GM21515 (cell line): Measurements from ENCODE around the gene MEX3A.
"Not testable (repeated sequence)": the region's sequence is repeated elsewhere in the genome, so short reads cannot be mapped to it uniquely, and the experiment has no call there.

ENCODE experiments used
- ATAC-seq: cut with Tn5 transposase; IDR thresholded peaks from one replicate; pipeline ENCODE4 v1.9.1; 2021; ENCODE audit not compliant: unreplicated experiment

MEX3A gene

GRCh38 chr1:156082309-156083091 is at the start of gene MEX3A:
MEX3A (minus strand) TSS chr1:156082465; CDS start chr1:156081998, 467 bp downstream.
- no peak for ATAC-seq

- no peak for ATAC-seq
Measured at GRCh38 chr1:156130578-156130942, 48.3 kb upstream of the MEX3A start.

- ATAC-seq, result no peak
Measured at GRCh38 chr1:156129687-156130577, 47.7 kb upstream of the MEX3A start.

- ATAC-seq, result no peak
Measured at GRCh38 chr1:156128654-156129597, 46.7 kb upstream of the MEX3A start.

- ATAC-seq, result no peak
Measured at GRCh38 chr1:156128308-156128653, 46.0 kb upstream of the MEX3A start.

GRCh38 chr1:156126630-156127534 is 44.6 kb upstream of the MEX3A start:
- ATAC-seq, result no peak

- ATAC-seq, result no peak
Measured at GRCh38 chr1:156126043-156126629, 43.9 kb upstream of the MEX3A start.

- ATAC-seq, result not testable (repeated sequence)
Measured at GRCh38 chr1:156125544-156125943, 43.3 kb upstream of the MEX3A start.

GRCh38 chr1:156124557-156125483 is 42.6 kb upstream of the MEX3A start:
- ATAC-seq, result no peak

GRCh38 chr1:156123356-156124196 is 41.3 kb upstream of the MEX3A start:
- ATAC-seq, result no peak

GRCh38 chr1:156122519-156123355 is 40.5 kb upstream of the MEX3A start:
- ATAC-seq, result no peak

- no peak for ATAC-seq
Measured at GRCh38 chr1:156122086-156122485, 39.8 kb upstream of the MEX3A start.

- no peak for ATAC-seq
Measured at GRCh38 chr1:156121457-156121856, 39.2 kb upstream of the MEX3A start.

- not testable (repeated sequence) for ATAC-seq
Measured at GRCh38 chr1:156121005-156121404, 38.7 kb upstream of the MEX3A start.

- ATAC-seq, result no peak
Measured at GRCh38 chr1:156120318-156120717, 38.1 kb upstream of the MEX3A start.

GRCh38 chr1:156119503-156120209 is 37.4 kb upstream of the MEX3A start:
- ATAC-seq, result no peak
